ENCODE results near the gene FUCA1. TPM values are rescaled to one million over a fixed set of nuclear protein-coding genes. Genes with fewer than 3 reads are reported as not detected.

FUCA1 gene
- total RNA-seq, 1 donor from 2014 or later: 11.4 TPM

DNA sequence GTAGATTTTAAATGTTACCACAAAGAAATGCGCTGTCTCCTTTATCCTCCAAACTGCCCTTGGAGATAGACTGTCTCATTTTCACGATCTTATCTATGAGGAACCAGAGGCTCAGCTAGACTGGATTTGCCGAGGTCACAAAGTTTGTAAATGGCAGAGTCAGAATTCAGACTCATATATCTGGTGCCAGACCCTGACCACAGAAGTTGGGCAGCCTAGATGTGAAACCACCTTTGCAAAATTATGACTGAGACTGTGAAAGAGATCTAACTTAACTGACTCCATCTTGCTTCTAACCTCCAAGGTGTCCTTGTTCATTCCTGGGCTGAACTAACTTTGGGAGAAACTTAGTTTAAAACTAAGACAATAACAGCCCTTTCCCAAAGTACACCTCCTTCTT, 31.0 kb upstream of the FUCA1 start:
- H3K27ac ChIP-seq (replicated peaks): no peak overlapping the region
- TF ChIP-seq, protein P1, sequence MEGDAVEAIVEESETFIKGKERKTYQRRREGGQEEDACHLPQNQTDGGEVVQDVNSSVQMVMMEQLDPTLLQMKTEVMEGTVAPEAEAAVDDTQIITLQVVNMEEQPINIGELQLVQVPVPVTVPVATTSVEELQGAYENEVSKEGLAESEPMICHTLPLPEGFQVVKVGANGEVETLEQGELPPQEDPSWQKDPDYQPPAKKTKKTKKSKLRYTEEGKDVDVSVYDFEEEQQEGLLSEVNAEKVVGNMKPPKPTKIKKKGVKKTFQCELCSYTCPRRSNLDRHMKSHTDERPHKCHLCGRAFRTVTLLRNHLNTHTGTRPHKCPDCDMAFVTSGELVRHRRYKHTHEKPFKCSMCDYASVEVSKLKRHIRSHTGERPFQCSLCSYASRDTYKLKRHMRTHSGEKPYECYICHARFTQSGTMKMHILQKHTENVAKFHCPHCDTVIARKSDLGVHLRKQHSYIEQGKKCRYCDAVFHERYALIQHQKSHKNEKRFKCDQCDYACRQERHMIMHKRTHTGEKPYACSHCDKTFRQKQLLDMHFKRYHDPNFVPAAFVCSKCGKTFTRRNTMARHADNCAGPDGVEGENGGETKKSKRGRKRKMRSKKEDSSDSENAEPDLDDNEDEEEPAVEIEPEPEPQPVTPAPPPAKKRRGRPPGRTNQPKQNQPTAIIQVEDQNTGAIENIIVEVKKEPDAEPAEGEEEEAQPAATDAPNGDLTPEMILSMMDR (IDR thresholded peaks at IDR 0.05; ENCODE audit: borderline replicate concordance): no peak
- intact Hi-C loops (cut with micrococcal nuclease): no loop called here
- no peak overlapping the region for H3K4me3 ChIP-seq
- no peak for DNase-seq
- no peaks in the 10 kb centered on the region for H3K9me3 ChIP-seq (replicated peaks)
- H3K36me3 ChIP-seq: no peaks in the 10 kb centered on the region
- peaks cover 6% of the 10 kb centered on the region for H3K4me1 ChIP-seq
- H3K27me3 ChIP-seq (ENCODE audit: low read depth): peaks cover 28% of the 10 kb centered on the region

DNA sequence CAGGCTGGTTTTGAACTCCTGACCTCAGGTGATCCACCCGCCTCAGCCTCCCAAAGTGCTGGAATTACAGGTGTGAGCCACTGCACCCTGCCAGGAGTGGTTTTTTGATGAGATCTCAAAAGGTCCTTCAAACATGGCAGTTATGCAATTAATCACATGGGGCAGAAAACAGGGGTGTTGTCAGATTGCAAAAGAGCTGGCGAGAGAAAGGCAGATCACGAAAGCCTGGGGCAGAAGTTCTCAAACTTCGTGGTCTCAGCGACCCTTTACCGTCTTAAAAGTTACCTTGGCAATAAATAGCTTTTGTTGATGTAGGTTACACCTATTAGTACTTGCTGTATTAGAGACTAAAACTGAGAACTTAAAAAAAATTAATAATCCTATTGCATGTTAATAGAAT, 29.0 kb upstream of the FUCA1 start:
- Histone ChIP-seq H3K27ac (replicated peaks) (no peak overlapping the region), H3K4me3 (no peak overlapping the region), H3K4me1 (no peaks in the 10 kb centered on the region), H3K9me3 (replicated peaks) (no peaks in the 10 kb centered on the region), H3K27me3 (ENCODE audit: low read depth) (peaks cover 9% of the 10 kb centered on the region), H3K36me3 (no peaks in the 10 kb centered on the region)
- TF ChIP-seq, protein P1 (IDR thresholded peaks at IDR 0.05; ENCODE audit: borderline replicate concordance): no peak
- intact Hi-C loops (cut with micrococcal nuclease): no loop called here
- no peak for DNase-seq

DNA sequence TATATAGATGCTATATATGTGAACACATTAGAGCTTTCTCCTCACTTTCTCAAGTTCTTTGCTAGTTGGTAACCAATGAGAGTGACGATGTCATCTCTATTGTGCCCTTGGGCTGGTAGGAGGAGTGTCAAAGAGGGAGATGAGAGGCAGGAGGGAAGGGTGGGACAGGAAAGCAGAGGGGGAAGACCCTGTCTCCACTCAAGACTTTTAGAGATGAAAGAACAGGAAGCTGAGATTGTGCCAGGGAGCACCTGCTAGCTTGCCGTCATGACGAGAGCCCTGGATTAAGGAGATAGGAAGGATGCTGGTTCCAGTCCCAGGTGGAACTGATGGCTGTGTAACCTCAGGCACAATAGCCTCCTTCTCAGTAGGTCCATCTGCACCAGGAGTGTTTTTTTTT, 28.4 kb upstream of the FUCA1 start:
- TF ChIP-seq, protein P1 (IDR thresholded peaks at IDR 0.05; ENCODE audit: borderline replicate concordance): no peak
- no peaks in the 10 kb centered on the region for H3K36me3 ChIP-seq
- H3K4me3 ChIP-seq: no peak overlapping the region
- no peaks in the 10 kb centered on the region for H3K4me1 ChIP-seq
- no peak for DNase-seq
- H3K9me3 ChIP-seq (replicated peaks): no peaks in the 10 kb centered on the region
- H3K27me3 ChIP-seq (ENCODE audit: low read depth): peaks cover 7% of the 10 kb centered on the region
- intact Hi-C loops (cut with micrococcal nuclease): no loop called here
- H3K27ac ChIP-seq (replicated peaks): no peak overlapping the region

DNA sequence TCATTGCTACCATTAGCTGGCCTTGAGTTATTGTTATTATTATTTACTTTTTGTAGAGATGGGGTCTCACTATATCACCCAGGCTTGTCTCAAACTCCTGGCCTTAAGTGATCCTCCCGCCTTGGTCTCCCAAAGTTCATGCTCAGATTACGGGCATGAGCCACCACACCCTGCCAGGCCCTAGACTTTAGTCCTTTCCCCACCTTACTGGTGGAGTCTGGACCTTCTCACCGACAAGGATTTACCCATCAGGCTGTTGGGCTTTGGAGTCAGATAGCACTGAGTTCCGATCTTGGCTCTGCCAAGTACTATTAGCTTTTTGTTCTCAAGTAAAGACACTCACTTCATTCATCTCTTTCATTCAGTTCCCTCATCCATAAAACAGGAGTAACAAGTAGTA, 27.9 kb upstream of the FUCA1 start:
- TF ChIP-seq, protein P1 (IDR thresholded peaks at IDR 0.05; ENCODE audit: borderline replicate concordance): no peak
- no peaks in the 10 kb centered on the region for H3K4me1 ChIP-seq
- no peak overlapping the region for H3K4me3 ChIP-seq
- H3K9me3 ChIP-seq (replicated peaks): no peaks in the 10 kb centered on the region
- intact Hi-C loops (cut with micrococcal nuclease): no loop called here
- peaks cover 3% of the 10 kb centered on the region for H3K27me3 ChIP-seq (ENCODE audit: low read depth)
- DNase-seq: no peak
- H3K36me3 ChIP-seq: no peaks in the 10 kb centered on the region
- no peak overlapping the region for H3K27ac ChIP-seq (replicated peaks)

DNA sequence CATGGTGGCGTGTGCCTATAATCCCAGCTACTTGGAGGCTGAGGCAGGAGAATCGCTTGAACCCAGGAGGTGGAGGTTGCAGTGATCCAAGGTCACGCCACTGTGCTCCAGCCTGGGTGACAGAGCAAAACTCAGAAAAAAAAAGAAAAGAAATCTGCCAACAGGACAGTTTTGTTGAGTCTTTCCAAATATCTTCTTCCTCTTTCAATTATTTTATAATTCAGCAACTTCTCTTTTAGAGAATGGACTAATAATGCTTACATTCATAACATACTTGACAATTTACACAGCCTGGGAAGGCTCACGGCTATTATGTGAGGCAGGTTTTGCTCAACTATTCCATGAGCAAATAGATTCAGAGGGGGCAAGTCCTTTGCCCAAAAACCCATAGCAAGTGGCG, 27.0 kb upstream of the FUCA1 start:
- Histone ChIP-seq H3K4me3 (no peak overlapping the region), H3K9me3 (replicated peaks) (no peaks in the 10 kb centered on the region), H3K36me3 (no peaks in the 10 kb centered on the region), H3K27ac (replicated peaks) (no peak overlapping the region), H3K4me1 (no peaks in the 10 kb centered on the region), H3K27me3 (ENCODE audit: low read depth) (no peaks in the 10 kb centered on the region)
- DNase-seq: no peak
- TF ChIP-seq, protein P1 (IDR thresholded peaks at IDR 0.05; ENCODE audit: borderline replicate concordance): no peak
- intact Hi-C loops (cut with micrococcal nuclease): no loop called here

DNA sequence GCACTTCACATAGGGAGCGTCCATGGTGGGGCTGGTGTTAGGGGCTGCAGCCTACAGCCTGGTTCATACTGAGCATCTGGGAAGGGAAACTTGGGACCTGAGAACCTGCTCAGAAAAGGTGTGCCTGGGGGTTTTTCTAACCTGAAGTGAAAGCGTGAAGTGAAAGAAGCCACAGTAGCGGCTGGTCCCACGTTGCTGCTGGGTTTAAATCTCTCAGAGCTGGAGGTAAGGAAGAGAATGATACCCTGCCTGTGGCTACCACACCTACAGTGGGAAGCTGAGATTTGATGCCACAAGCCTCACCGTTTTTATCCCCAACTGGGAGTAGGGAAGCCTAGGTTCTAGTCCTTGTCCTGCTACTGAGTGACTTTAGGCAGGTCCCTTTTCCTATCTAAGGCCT, 21.0 kb upstream of the FUCA1 start:
- Histone ChIP-seq H3K36me3 (no peaks in the 10 kb centered on the region), H3K4me3 (no peak overlapping the region)

More for the DNA sequence above, 21.0 kb upstream of the FUCA1 start:
- no peak for DNase-seq
- intact Hi-C loops (cut with micrococcal nuclease): no loop called here
- TF ChIP-seq, protein P1 (IDR thresholded peaks at IDR 0.05; ENCODE audit: borderline replicate concordance): no peak
- H3K9me3 ChIP-seq (replicated peaks): no peaks in the 10 kb centered on the region
- no peaks in the 10 kb centered on the region for H3K4me1 ChIP-seq
- H3K27me3 ChIP-seq (ENCODE audit: low read depth): no peaks in the 10 kb centered on the region
- H3K27ac ChIP-seq (replicated peaks): no peak overlapping the region
